ENCODE results near the gene GSTM1. TPM values are rescaled to one million over a fixed set of nuclear protein-coding genes. Genes with fewer than 3 reads are reported as not detected.
"Not testable (repeated sequence)": the region's sequence is repeated elsewhere in the genome, so short reads cannot be mapped to it uniquely, and the experiment has no call there.

GSTM1 gene
- total RNA-seq, 1 experiment from 2014 or later: not detected

GRCh38 chr1:109658533-109659042 lies 29.0 kb upstream of the GSTM1 start:
- Histone ChIP-seq H3K27me3 (replicated peaks; ENCODE audit: control insufficient read depth, insufficient read depth, low read length) (no peaks in the 10 kb centered on the region), H3K4me3 (ENCODE audit: low read depth, low read length) (no peak overlapping the region), H3K36me3 (ENCODE audit: control insufficient read depth, insufficient read depth, low read length) (no peaks in the 10 kb centered on the region), H3K9me3 (no peaks in the 10 kb centered on the region), H3K4me1 (no peaks in the 10 kb centered on the region)
- H3K36me3 Mint-ChIP-seq (ENCODE audit: insufficient read depth, unreplicated experiment): no peaks in the 10 kb centered on the region
- no peaks in the 10 kb centered on the region for H3K27me3 Mint-ChIP-seq (ENCODE audit: insufficient read depth, unreplicated experiment)
- H3K4me1 Mint-ChIP-seq (ENCODE audit: low read depth, unreplicated experiment): peaks cover 12% of the 10 kb centered on the region
- DNase-seq: no peak
- intact Hi-C loops (cut with micrococcal nuclease; ENCODE audit: unreplicated experiment): loop anchor here (5.0 kb wide), 1 partner anchor 114 kb away; no protein-coding TSS in a partner anchor
- POLR2A ChIA-PET: no interaction called here
- no peak overlapping the region for H3K4me3 Mint-ChIP-seq (ENCODE audit: unreplicated experiment)
- CTCF ChIA-PET: interaction anchor here (1.0 kb wide), 1 partner anchor 118 kb away, joined by 3 read pairs; no protein-coding TSS in a partner anchor
- TF ChIP-seq CTCF (IDR thresholded peaks at IDR 0.05; ENCODE audit: insufficient read depth in 1 of 2, low read depth in 1 of 2, low read length in 1 of 2, severe bottlenecking in 1 of 2, unreplicated experiment in 1 of 2): no peak
- no TSS peak for BruUV-seq (replicated peaks)
- H3K9me3 Mint-ChIP-seq (ENCODE audit: unreplicated experiment): no peaks in the 10 kb centered on the region
- H3K27ac Mint-ChIP-seq (ENCODE audit: unreplicated experiment): no peak overlapping the region

DNA sequence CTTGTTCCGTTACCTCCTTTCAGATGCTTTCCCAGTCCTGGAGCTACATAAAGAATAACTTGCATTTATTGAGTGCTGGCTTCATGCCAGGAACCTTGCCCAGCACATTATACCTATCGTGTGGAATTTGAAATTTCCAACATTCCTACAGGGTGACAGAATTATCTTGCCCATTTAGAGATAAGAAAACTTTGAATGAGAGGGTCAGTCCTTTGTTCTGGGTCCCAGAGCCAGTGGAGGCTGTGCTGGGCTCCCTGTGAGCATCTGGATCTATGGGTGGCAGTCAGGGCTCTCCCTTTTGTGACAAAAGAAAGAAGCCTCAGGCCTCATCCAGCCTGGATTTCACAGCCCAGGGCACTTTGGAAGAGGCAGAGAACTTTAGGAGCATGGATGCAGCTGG lies 28.5 kb upstream of the GSTM1 start:
- Histone ChIP-seq H3K4me1 (no peaks in the 10 kb centered on the region), H3K4me3 (ENCODE audit: low read depth, low read length) (no peak overlapping the region), H3K27me3 (replicated peaks; ENCODE audit: control insufficient read depth, insufficient read depth, low read length) (no peaks in the 10 kb centered on the region), H3K36me3 (ENCODE audit: control insufficient read depth, insufficient read depth, low read length) (no peaks in the 10 kb centered on the region), H3K9me3 (no peaks in the 10 kb centered on the region)
- BruUV-seq (replicated peaks): no TSS peak
- TF ChIP-seq CTCF (IDR thresholded peaks at IDR 0.05; ENCODE audit: insufficient read depth in 1 of 2, low read depth in 1 of 2, low read length in 1 of 2, severe bottlenecking in 1 of 2, unreplicated experiment in 1 of 2): no peak
- Mint-ChIP-seq H3K27me3 (ENCODE audit: insufficient read depth, unreplicated experiment) (no peaks in the 10 kb centered on the region), H3K4me1 (ENCODE audit: low read depth, unreplicated experiment) (peaks cover 12% of the 10 kb centered on the region), H3K27ac (ENCODE audit: unreplicated experiment) (no peak overlapping the region), H3K4me3 (ENCODE audit: unreplicated experiment) (no peak overlapping the region), H3K36me3 (ENCODE audit: insufficient read depth, unreplicated experiment) (no peaks in the 10 kb centered on the region), H3K9me3 (ENCODE audit: unreplicated experiment) (no peaks in the 10 kb centered on the region)
- intact Hi-C loops (cut with micrococcal nuclease; ENCODE audit: unreplicated experiment): loop anchor here (5.0 kb wide), 1 partner anchor 113 kb away; no protein-coding TSS in a partner anchor
- ChIA-PET CTCF (interaction anchor here (1.6 kb wide), 1 partner anchor 19 kb away, joined by 3 read pairs; no protein-coding TSS in a partner anchor), POLR2A (no interaction called here)
- no peak for DNase-seq

GRCh38 chr1:109659997-109660690 lies 27.5 kb upstream of the GSTM1 start:
- POLR2A ChIA-PET: no interaction called here
- intact Hi-C loops (cut with micrococcal nuclease; ENCODE audit: unreplicated experiment): loop anchor here (5.0 kb wide), 1 partner anchor 112 kb away; no protein-coding TSS in a partner anchor
- CTCF ChIA-PET: interaction anchor here (0.6 to 1.6 kb wide), 2 partner anchors 20 to 120 kb away, joined by 3 to 4 read pairs; no protein-coding TSS in a partner anchor
- Histone ChIP-seq H3K36me3 (ENCODE audit: control insufficient read depth, insufficient read depth, low read length) (no peaks in the 10 kb centered on the region), H3K4me1 (no peaks in the 10 kb centered on the region), H3K27me3 (replicated peaks; ENCODE audit: control insufficient read depth, insufficient read depth, low read length) (no peaks in the 10 kb centered on the region), H3K4me3 (ENCODE audit: low read depth, low read length) (no peak overlapping the region), H3K9me3 (no peaks in the 10 kb centered on the region)
- no peak for DNase-seq
- Mint-ChIP-seq H3K27ac (ENCODE audit: unreplicated experiment) (no peak overlapping the region), H3K27me3 (ENCODE audit: insufficient read depth, unreplicated experiment) (no peaks in the 10 kb centered on the region), H3K4me3 (ENCODE audit: unreplicated experiment) (no peak overlapping the region), H3K9me3 (ENCODE audit: unreplicated experiment) (no peaks in the 10 kb centered on the region), H3K36me3 (ENCODE audit: insufficient read depth, unreplicated experiment) (no peaks in the 10 kb centered on the region), H3K4me1 (ENCODE audit: low read depth, unreplicated experiment) (peaks cover 6% of the 10 kb centered on the region)
- no TSS peak for BruUV-seq (replicated peaks)
- no peak for TF ChIP-seq CTCF (IDR thresholded peaks at IDR 0.05; ENCODE audit: insufficient read depth in 1 of 2, low read depth in 1 of 2, low read length in 1 of 2, severe bottlenecking in 1 of 2, unreplicated experiment in 1 of 2)

- H3K27me3 Mint-ChIP-seq (ENCODE audit: insufficient read depth, unreplicated experiment); H3K36me3 ChIP-seq (ENCODE audit: control insufficient read depth, insufficient read depth, low read length); H3K9me3 Mint-ChIP-seq (ENCODE audit: unreplicated experiment); H3K4me1 ChIP-seq; H3K27me3 ChIP-seq (replicated peaks; ENCODE audit: control insufficient read depth, insufficient read depth, low read length); intact Hi-C loops (cut with micrococcal nuclease; ENCODE audit: unreplicated experiment); H3K4me1 Mint-ChIP-seq (ENCODE audit: low read depth, unreplicated experiment); POLR2A ChIA-PET; H3K27ac Mint-ChIP-seq (ENCODE audit: unreplicated experiment); H3K4me3 ChIP-seq (ENCODE audit: low read depth, low read length); H3K4me3 Mint-ChIP-seq (ENCODE audit: unreplicated experiment); DNase-seq; H3K36me3 Mint-ChIP-seq (ENCODE audit: insufficient read depth, unreplicated experiment); H3K9me3 ChIP-seq: not testable (repeated sequence)
- BruUV-seq (replicated peaks): TSS peak; percentile 14
- CTCF ChIA-PET: interaction anchor here (0.6 to 1.6 kb wide), 2 partner anchors 21 to 120 kb away, joined by 3 to 4 read pairs; no protein-coding TSS in a partner anchor
These were observed 27.0 kb upstream of the GSTM1 start for GRCh38 chr1:109660691-109661026.

Measured in Caco-2 (cell line).